H9 (cell line): ENCODE measurements around the gene SVEP1. TPM values are rescaled to one million over a fixed set of nuclear protein-coding genes. Genes with fewer than 3 reads are reported as not detected.

Experiments
- DNase-seq: peaks from one replicate; pipeline ENCODE4 v3.0.0-alpha.2; 2017
- H2AFZ ChIP-seq: one replicate; pipeline ENCODE4 v1.6.1; 2013; ENCODE audit warnings: mild to moderate bottlenecking, low read length, control low read depth, moderate library complexity
- H2AK5ac ChIP-seq: 2 replicates; pipeline ENCODE4 v1.6.1; 2013; ENCODE audit warnings: low read length, control low read depth, mixed read lengths; ENCODE audit not compliant: insufficient read length
- H2BK120ac ChIP-seq: one replicate; pipeline ENCODE4 v1.6.1; 2013; ENCODE audit warnings: low read depth, mild to moderate bottlenecking, low read length, control low read depth, inconsistent platforms; ENCODE audit not compliant: poor library complexity, severe bottlenecking
- H2BK12ac ChIP-seq: 2 replicates; pipeline ENCODE4 v1.6.1; 2013; ENCODE audit warnings: low read length, control low read depth, mixed read lengths, low read depth; ENCODE audit not compliant: insufficient read length
- H2BK15ac ChIP-seq: 2 replicates; pipeline ENCODE4 v1.6.1; 2013; ENCODE audit warnings: low read depth, low read length, control low read depth
- H2BK20ac ChIP-seq: one replicate; pipeline ENCODE4 v1.6.1; 2013; ENCODE audit warnings: low read depth, mild to moderate bottlenecking, low read length, control low read depth, inconsistent platforms; ENCODE audit not compliant: poor library complexity, severe bottlenecking
- H2BK5ac ChIP-seq: 2 replicates; pipeline ENCODE4 v1.6.1; 2013; ENCODE audit warnings: low read length, control low read depth, mixed read lengths; ENCODE audit not compliant: insufficient read length
- H3K14ac ChIP-seq: 2 replicates; pipeline ENCODE4 v1.6.1; 2013; ENCODE audit warnings: low read length, control low read depth; ENCODE audit not compliant: insufficient read depth
- H3K18ac ChIP-seq: 2 replicates; pipeline ENCODE4 v1.6.1; 2013; ENCODE audit warnings: low read depth, mild to moderate bottlenecking, mixed read lengths, low read length, control low read depth; ENCODE audit not compliant: insufficient read length
- H3K23ac ChIP-seq: 2 replicates; pipeline ENCODE4 v1.6.1; 2013; ENCODE audit warnings: low read length, control low read depth, mixed read lengths, low read depth; ENCODE audit not compliant: insufficient read length
- H3K23me2 ChIP-seq: 2 replicates; pipeline ENCODE4 v1.6.1; 2013; ENCODE audit warnings: low read depth, mild to moderate bottlenecking, mixed read lengths, low read length, control low read depth; ENCODE audit not compliant: insufficient read length, poor library complexity, severe bottlenecking
- H3K27ac ChIP-seq: 2 replicates; pipeline ENCODE4 v1.5.1; 2013; ENCODE audit warnings: low read length, control low read depth, mixed read lengths, low read depth; ENCODE audit not compliant: insufficient read length
- H3K27me3 ChIP-seq: 2 replicates; pipeline ENCODE4 v1.6.1; 2013; ENCODE audit warnings: low read length, control low read depth, inconsistent platforms; ENCODE audit not compliant: insufficient read depth
- H3K4ac ChIP-seq: 2 replicates; pipeline ENCODE4 v1.6.1; 2013; ENCODE audit warnings: low read depth, mild to moderate bottlenecking, control low read depth, inconsistent platforms, low read length, moderate library complexity
- H3K4me1 ChIP-seq: 2 replicates; pipeline ENCODE4 v1.6.1; 2013; ENCODE audit warnings: low read length, control low read depth, inconsistent platforms; ENCODE audit not compliant: insufficient read depth
- H3K4me2 ChIP-seq: 2 replicates; pipeline ENCODE4 v1.6.1; 2013; ENCODE audit warnings: low read length, control low read depth, mixed read lengths; ENCODE audit not compliant: insufficient read length, insufficient read depth
- H3K56ac ChIP-seq: 2 replicates; pipeline ENCODE4 v1.6.1; 2013; ENCODE audit warnings: low read depth, mild to moderate bottlenecking, mixed read lengths, low read length, control low read depth; ENCODE audit not compliant: insufficient read length
- H3K79me1 ChIP-seq: 2 replicates; pipeline ENCODE4 v1.6.1; 2013; ENCODE audit warnings: low read depth, mild to moderate bottlenecking, moderate library complexity, low read length, control low read depth, inconsistent platforms; ENCODE audit not compliant: insufficient read depth, poor library complexity, severe bottlenecking
- H3K79me2 ChIP-seq: 2 replicates; pipeline ENCODE4 v1.6.1; 2013; ENCODE audit warnings: low read length, control low read depth, inconsistent platforms; ENCODE audit not compliant: insufficient read depth
- H3K9ac ChIP-seq: 2 replicates; pipeline ENCODE4 v1.6.1; 2013; ENCODE audit warnings: low read length, control low read depth, mixed read lengths; ENCODE audit not compliant: insufficient read length; ENCODE audit errors: extremely low read depth
- H3K9me3 ChIP-seq: one replicate; pipeline ENCODE4 v1.6.1; 2013; ENCODE audit warnings: low read depth, low read length, inconsistent platforms; ENCODE audit not compliant: control insufficient read depth
- H3T11ph ChIP-seq: one replicate; pipeline ENCODE4 v1.6.1; 2013; ENCODE audit warnings: mild to moderate bottlenecking, low read length, control low read depth, inconsistent platforms
- H4K20me1 ChIP-seq: one replicate; pipeline ENCODE4 v1.6.1; 2013; ENCODE audit not compliant: control insufficient read depth, insufficient read length, insufficient read depth
- H4K5ac ChIP-seq: 2 replicates; pipeline ENCODE4 v1.6.1; 2013; ENCODE audit warnings: low read depth, mild to moderate bottlenecking, mixed read lengths, low read length, control low read depth; ENCODE audit not compliant: insufficient read length
- H4K8ac ChIP-seq: replicated peaks from 2 replicates; pipeline ENCODE4 v1.6.1; 2013; ENCODE audit warnings: low read length, control low read depth, mixed read lengths, low read depth; ENCODE audit not compliant: insufficient read length
- H4K91ac ChIP-seq: 2 replicates; pipeline ENCODE4 v1.6.1; 2013; ENCODE audit warnings: low read depth, mild to moderate bottlenecking, moderate library complexity, mixed read lengths, low read length, control low read depth; ENCODE audit not compliant: insufficient read length
- H3K27ac Mint-ChIP-seq, 3 experiments: 2 replicates in 2 of 3; 3 replicates in 1 of 3; pipeline ENCODE4 v1.8.0; 2020 to 2021; ENCODE audit warnings: mixed read lengths in 3 of 3, mild to moderate bottlenecking in 1 of 3, moderate library complexity in 1 of 3
- H3K27me3 Mint-ChIP-seq: 2 replicates; pipeline ENCODE4 v1.8.0; 2021; ENCODE audit warnings: low read depth, mild to moderate bottlenecking, moderate library complexity, mixed read lengths
- H3K36me3 Mint-ChIP-seq, 3 experiments: 2 replicates in 2 of 3; 3 replicates in 1 of 3; pipeline ENCODE4 v1.8.0; 2020 to 2021; ENCODE audit warnings: low read depth in 3 of 3, mixed read lengths in 3 of 3; ENCODE audit not compliant: insufficient read depth in 1 of 3
- H3K4me1 Mint-ChIP-seq, 2 experiments: 2 replicates each; pipeline ENCODE4 v1.8.0; 2020; ENCODE audit warnings: mixed read lengths in 2 of 2
- H3K4me3 Mint-ChIP-seq, 2 experiments: 2 replicates in 1 of 2; 3 replicates in 1 of 2; pipeline ENCODE4 v1.8.0; 2020 to 2021; ENCODE audit warnings: mild to moderate bottlenecking in 2 of 2, mixed read lengths in 2 of 2, moderate library complexity in 1 of 2
- H3K9me3 Mint-ChIP-seq, 2 experiments: 2 replicates in 1 of 2; 3 replicates in 1 of 2; pipeline ENCODE4 v1.8.0; 2020; ENCODE audit warnings: mild to moderate bottlenecking in 2 of 2, mixed read lengths in 2 of 2, moderate library complexity in 1 of 2
- CTCF ChIP-seq: fragments of 200-600 bp; sonication (generic); conservative IDR thresholded peaks from 3 replicates; pipeline ENCODE4 v1.8.0; 2021; ENCODE audit warnings: antibody characterized with exemption, mild to moderate bottlenecking
- total RNA-seq: library from RNA; stranded (reverse); gene quantifications from 2 replicates; pipeline ENCODE4 v1.2.1, GENCODE V29; 2021

The SVEP1 gene
- total RNA-seq, 1 experiment from 2014 or later, result 0.17 TPM

GRCh38 chr9:110447476-110447875 lies 132.1 kb downstream of the SVEP1 start:
- Histone ChIP-seq H3K27me3 (no peaks in the 10 kb centered on the region), H3K27ac (no peak overlapping the region), H2BK12ac (no peak overlapping the region), H2BK120ac (no peak overlapping the region), H3K9me3 (no peaks in the 10 kb centered on the region), H3K9ac (no peak overlapping the region), H4K5ac (no peak overlapping the region), H2AFZ (no peak overlapping the region), H3K23me2 (no peaks in the 10 kb centered on the region), H3K56ac (no peak overlapping the region), H4K91ac (no peak overlapping the region), H3K4me1 (no peaks in the 10 kb centered on the region), H2BK20ac (no peak overlapping the region), H3K4me2 (no peak overlapping the region), H3K4ac (no peak overlapping the region), H3T11ph (no peak overlapping the region), H2BK5ac (no peak overlapping the region), H3K79me1 (no peaks in the 10 kb centered on the region), H3K18ac (no peak overlapping the region), H3K79me2 (no peaks in the 10 kb centered on the region), H2AK5ac (no peak overlapping the region), H4K8ac (no peak overlapping the region), H3K14ac (no peak overlapping the region), H4K20me1 (no peaks in the 10 kb centered on the region), H3K23ac (no peak overlapping the region), H2BK15ac (no peak overlapping the region)
- no peak for TF ChIP-seq CTCF
- Mint-ChIP-seq H3K4me3 (no peak overlapping the region), H3K36me3 (peaks cover 0 to 3% (median 0%) of the 10 kb centered on the region in 3 experiments; a peak in 1 of 7 replicates), H3K27me3 (no peaks in the 10 kb centered on the region), H3K4me1 (0 out of 4 replicates have a peak, but pooled peaks cover 0 to 3% of the 10 kb centered on the region in 2 experiments), H3K27ac (no peak overlapping the region), H3K9me3 (peaks cover 4 to 6% of the 10 kb centered on the region in 2 experiments; a peak in 3 of 5 replicates)
- DNase-seq, result no peak
